GM10248 (cell line): Measurements from ENCODE around the gene TP53TG3D.
"Not testable (repeated sequence)": the region's sequence is repeated elsewhere in the genome, so short reads cannot be mapped to it uniquely, and the experiment has no call there.

ENCODE experiments used
- CTCF ChIA-PET: fragments of 300-600 bp; sonication (Branson Sonifier 250); formaldehyde crosslinking; extraction: SDS; loops from one replicate; lab custom pipeline; 2021; ENCODE audit warnings: antibody characterized with exemption; lab: Yijun Ruan, JAX
- POLR2A ChIA-PET: fragments of 350-650 bp; sonication (Branson Sonifier 250); formaldehyde crosslinking; extraction: SDS; loops from one replicate; lab custom pipeline; 2020; ENCODE audit warnings: antibody characterized with exemption; lab: Yijun Ruan, JAX
- DNase-seq: peaks from one replicate; pipeline ENCODE4 v3.0.0; 2012; ENCODE audit errors: extremely low spot score

The TP53TG3D gene

GRCh38 chr16:32252986-32253385 is at the start of gene TP53TG3D:
TSS of gene TP53TG3D (plus strand) at chr16:32253286. CDS start at chr16:32253354, 68 bp downstream.
- DNase-seq, CTCF ChIA-PET, POLR2A ChIA-PET: not testable (repeated sequence)

- POLR2A ChIA-PET, CTCF ChIA-PET, DNase-seq: not testable (repeated sequence)
These were observed 421 bp downstream of the TP53TG3D start for GRCh38 chr16:32253507-32253906.

GRCh38 chr16:32261526-32261925 is 8.4 kb downstream of the TP53TG3D start:
- DNase-seq, POLR2A ChIA-PET: not testable (repeated sequence)

GRCh38 chr16:32263552-32263951 is 10.5 kb downstream of the TP53TG3D start:
- CTCF ChIA-PET, POLR2A ChIA-PET, DNase-seq: not testable (repeated sequence)

More at GRCh38 chr16:32261526-32261925, 8.4 kb downstream of the TP53TG3D start:
- CTCF ChIA-PET: not testable (repeated sequence)

GRCh38 chr16:32281910-32282309 is 28.8 kb downstream of the TP53TG3D start:
- POLR2A ChIA-PET, DNase-seq: not testable (repeated sequence)

GRCh38 chr16:32283024-32283423 is 29.9 kb downstream of the TP53TG3D start:
- CTCF ChIA-PET, POLR2A ChIA-PET: not testable (repeated sequence)

More at GRCh38 chr16:32281910-32282309, 28.8 kb downstream of the TP53TG3D start:
- CTCF ChIA-PET: not testable (repeated sequence)

GRCh38 chr16:32283917-32284495 is 30.9 kb downstream of the TP53TG3D start:
- CTCF ChIA-PET, POLR2A ChIA-PET, DNase-seq: not testable (repeated sequence)

More at GRCh38 chr16:32283024-32283423, 29.9 kb downstream of the TP53TG3D start:
- not testable (repeated sequence) for DNase-seq

GRCh38 chr16:32284800-32285796 is 32.0 kb downstream of the TP53TG3D start:
- CTCF ChIA-PET, DNase-seq, POLR2A ChIA-PET: not testable (repeated sequence)

- CTCF ChIA-PET, POLR2A ChIA-PET, DNase-seq: not testable (repeated sequence)
These were observed 33.1 kb downstream of the TP53TG3D start for GRCh38 chr16:32286193-32286592.

- CTCF ChIA-PET, DNase-seq, POLR2A ChIA-PET: not testable (repeated sequence)
These were observed 34.7 kb downstream of the TP53TG3D start for GRCh38 chr16:32287743-32288142.

GRCh38 chr16:32289197-32289596 is 36.1 kb downstream of the TP53TG3D start:
- DNase-seq, CTCF ChIA-PET, POLR2A ChIA-PET: not testable (repeated sequence)

- DNase-seq, CTCF ChIA-PET, POLR2A ChIA-PET: not testable (repeated sequence)
These were observed 49.7 kb downstream of the TP53TG3D start for GRCh38 chr16:32302776-32303175.
